MCF 10A (cell line): Measurements from ENCODE around the gene IGSF23. TPM values are rescaled to one million over a fixed set of nuclear protein-coding genes. Genes with fewer than 3 reads are reported as not detected.
"Not testable (repeated sequence)": the region's sequence is repeated elsewhere in the genome, so short reads cannot be mapped to it uniquely, and the experiment has no call there.

Experiments used
- BruUV-seq: library from RNA; stranded (reverse); fragments of 400-500 nt; replicated peaks from 2 replicates; lab custom pipeline; 2021; lab: Mats Ljungman, UMichigan
- CTCF ChIA-PET: fragments of 300-600 bp; sonication (Branson Sonifier 250); formaldehyde crosslinking; extraction: SDS; loops from one replicate; lab custom pipeline; 2021; ENCODE audit warnings: antibody characterized with exemption, inconsistent platforms; lab: Yijun Ruan, JAX
- POLR2A ChIA-PET: fragments of 300-600, 350-650 bp; sonication (Branson Sonifier 250); formaldehyde crosslinking; extraction: SDS; loops from one replicate; lab custom pipeline; 2020; ENCODE audit warnings: antibody characterized with exemption, inconsistent platforms; lab: Yijun Ruan, JAX
- DNase-seq: peaks from one replicate; pipeline ENCODE4 v3.0.0-alpha.2; 2018; ENCODE audit not compliant: unreplicated experiment
- H3K27ac Mint-ChIP-seq: one replicate; pipeline ENCODE4 v1.8.0; 2022; ENCODE audit warnings: mild to moderate bottlenecking, low read depth, mixed read lengths; ENCODE audit not compliant: unreplicated experiment
- H3K27me3 Mint-ChIP-seq: one replicate; pipeline ENCODE4 v1.8.0; 2022; ENCODE audit warnings: mixed read lengths; ENCODE audit not compliant: insufficient read depth, unreplicated experiment
- H3K36me3 Mint-ChIP-seq: one replicate; pipeline ENCODE4 v1.8.0; 2022; ENCODE audit warnings: mild to moderate bottlenecking, moderate library complexity, mixed read lengths; ENCODE audit not compliant: insufficient read depth, unreplicated experiment
- H3K4me1 Mint-ChIP-seq: one replicate; pipeline ENCODE4 v1.8.0; 2022; ENCODE audit warnings: mixed read lengths; ENCODE audit not compliant: insufficient read depth, unreplicated experiment
- H3K4me3 Mint-ChIP-seq: one replicate; pipeline ENCODE4 v1.8.0; 2022; ENCODE audit warnings: mild to moderate bottlenecking, moderate library complexity, mixed read lengths; ENCODE audit not compliant: unreplicated experiment
- H3K9me3 Mint-ChIP-seq: one replicate; pipeline ENCODE4 v1.8.0; 2022; ENCODE audit warnings: mixed read lengths; ENCODE audit not compliant: unreplicated experiment
- intact Hi-C: fragments of 100-400 bp; cut with micrococcal nuclease; formaldehyde crosslinking; loops from 2 replicates; pipeline ENCODE4 v1.14.1; 2022
- total RNA-seq: library from RNA; stranded (reverse); gene quantifications from 2 replicates; pipeline ENCODE4 v1.2.3, GENCODE V29; 2022
- TF ChIP-seq, protein P1 (sequence below): fragments of 200-600 bp; IDR thresholded peaks from one replicate; pipeline ENCODE4 v1.8.0; 2022; ENCODE audit warnings: antibody characterized with exemption, mild to moderate bottlenecking; ENCODE audit not compliant: unreplicated experiment

IGSF23 gene
- total RNA-seq, 1 experiment from 2014 or later = not detected

DNA sequence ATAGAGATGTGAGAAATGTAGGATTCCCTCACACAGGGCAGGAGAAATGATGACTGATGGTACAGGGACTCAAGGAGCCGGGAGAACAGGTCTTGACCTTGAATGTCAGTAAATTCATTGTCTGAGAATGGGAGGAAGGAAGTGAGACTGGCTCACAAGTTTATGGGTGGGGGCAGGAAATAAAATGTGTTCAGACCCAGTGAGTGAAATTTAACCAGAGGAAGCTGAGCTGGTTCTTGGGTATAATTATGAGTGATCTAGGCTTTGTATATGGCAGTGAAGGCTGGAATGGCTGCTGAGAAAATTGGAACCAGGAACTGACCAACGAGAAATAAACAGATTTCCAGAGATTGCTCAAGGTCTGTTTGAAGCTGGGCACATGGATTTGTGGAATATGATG is 6.3 kb upstream of the IGSF23 start:
- no peaks in the 10 kb centered on the region for H3K36me3 Mint-ChIP-seq
- H3K27ac Mint-ChIP-seq = no peak overlapping the region
- H3K9me3 Mint-ChIP-seq = no peaks in the 10 kb centered on the region
- no peak overlapping the region for H3K4me3 Mint-ChIP-seq
- H3K4me1 Mint-ChIP-seq = peaks cover 11% of the 10 kb centered on the region
- H3K27me3 Mint-ChIP-seq = no peaks in the 10 kb centered on the region
- no TSS peak for BruUV-seq
- ChIA-PET CTCF (no interaction called here), POLR2A (no interaction called here)
- TF ChIP-seq, protein P1, sequence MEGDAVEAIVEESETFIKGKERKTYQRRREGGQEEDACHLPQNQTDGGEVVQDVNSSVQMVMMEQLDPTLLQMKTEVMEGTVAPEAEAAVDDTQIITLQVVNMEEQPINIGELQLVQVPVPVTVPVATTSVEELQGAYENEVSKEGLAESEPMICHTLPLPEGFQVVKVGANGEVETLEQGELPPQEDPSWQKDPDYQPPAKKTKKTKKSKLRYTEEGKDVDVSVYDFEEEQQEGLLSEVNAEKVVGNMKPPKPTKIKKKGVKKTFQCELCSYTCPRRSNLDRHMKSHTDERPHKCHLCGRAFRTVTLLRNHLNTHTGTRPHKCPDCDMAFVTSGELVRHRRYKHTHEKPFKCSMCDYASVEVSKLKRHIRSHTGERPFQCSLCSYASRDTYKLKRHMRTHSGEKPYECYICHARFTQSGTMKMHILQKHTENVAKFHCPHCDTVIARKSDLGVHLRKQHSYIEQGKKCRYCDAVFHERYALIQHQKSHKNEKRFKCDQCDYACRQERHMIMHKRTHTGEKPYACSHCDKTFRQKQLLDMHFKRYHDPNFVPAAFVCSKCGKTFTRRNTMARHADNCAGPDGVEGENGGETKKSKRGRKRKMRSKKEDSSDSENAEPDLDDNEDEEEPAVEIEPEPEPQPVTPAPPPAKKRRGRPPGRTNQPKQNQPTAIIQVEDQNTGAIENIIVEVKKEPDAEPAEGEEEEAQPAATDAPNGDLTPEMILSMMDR = no peak
- no peak for DNase-seq
- intact Hi-C loops = no loop called here

- ChIA-PET CTCF (no interaction called here), POLR2A (interaction anchor here (0.6 kb wide), 1 partner anchor 1386 kb away, joined by 5 read pairs; no protein-coding TSS in a partner anchor)
- intact Hi-C loops = no loop called here
Observed at GRCh38 chr19:44607917-44608316, 5.4 kb upstream of the IGSF23 start.

GRCh38 chr19:44608391-44608821 is 5.0 kb upstream of the IGSF23 start:
- no peak overlapping the region for H3K4me3 Mint-ChIP-seq
- BruUV-seq = no TSS peak
- no peaks in the 10 kb centered on the region for H3K36me3 Mint-ChIP-seq
- no peak overlapping the region for H3K27ac Mint-ChIP-seq
- POLR2A ChIA-PET = no interaction called here
- CTCF ChIA-PET = interaction anchor here (0.7 kb wide), 1 partner anchor 77 kb away, joined by 5 read pairs; no protein-coding TSS in a partner anchor
- intact Hi-C loops = no loop called here
- H3K27me3 Mint-ChIP-seq = no peaks in the 10 kb centered on the region
- TF ChIP-seq, protein P1 = no peak
- no peaks in the 10 kb centered on the region for H3K9me3 Mint-ChIP-seq
- peaks cover 4% of the 10 kb centered on the region for H3K4me1 Mint-ChIP-seq
- DNase-seq = peak; percentile 68

More at GRCh38 chr19:44607917-44608316, 5.4 kb upstream of the IGSF23 start:
- Mint-ChIP-seq H3K36me3 (no peaks in the 10 kb centered on the region), H3K4me1 (peaks cover 9% of the 10 kb centered on the region), H3K27me3 (no peaks in the 10 kb centered on the region), H3K27ac (no peak overlapping the region), H3K9me3 (no peaks in the 10 kb centered on the region), H3K4me3 (no peak overlapping the region)
- no peak for DNase-seq
- no TSS peak for BruUV-seq
- TF ChIP-seq, protein P1 = no peak

DNA sequence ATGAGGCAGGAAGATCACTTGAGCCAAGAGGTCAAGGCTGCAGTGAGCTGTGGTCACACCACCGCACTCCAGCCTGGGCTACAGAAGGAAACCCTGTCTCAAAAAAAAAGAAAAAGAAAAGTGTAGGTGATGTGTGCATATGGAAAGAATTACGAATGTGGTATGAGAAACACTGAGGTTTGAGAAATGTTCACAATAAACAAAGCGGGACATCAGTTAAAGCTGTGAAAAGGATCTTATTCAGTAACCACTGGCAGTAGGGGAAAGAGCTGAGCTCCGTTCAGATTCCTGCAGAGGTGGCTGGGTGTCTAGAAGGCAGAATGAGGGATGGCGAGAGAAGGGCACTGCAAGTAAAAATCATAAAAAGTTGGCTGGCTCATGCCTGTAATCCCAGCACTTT is 4.1 kb upstream of the IGSF23 start:
- H3K27me3 Mint-ChIP-seq = no peaks in the 10 kb centered on the region
- ChIA-PET CTCF (interaction anchor here (0.6 to 1.1 kb wide), 6 partner anchors 13 to 109 kb away, joined by 3 to 4 read pairs (median 3); partner anchors contain the start of gene PVR), POLR2A (interaction anchor here (1.3 kb wide), 1 partner anchor 17 kb away, joined by 3 read pairs; no protein-coding TSS in a partner anchor)

GRCh38 chr19:44610497-44610896 is 2.9 kb upstream of the IGSF23 start:
- BruUV-seq, DNase-seq, intact Hi-C loops, H3K4me1 Mint-ChIP-seq, H3K27ac Mint-ChIP-seq, H3K4me3 Mint-ChIP-seq, H3K27me3 Mint-ChIP-seq, H3K36me3 Mint-ChIP-seq, H3K9me3 Mint-ChIP-seq: not testable (repeated sequence)
- ChIA-PET POLR2A (interaction anchor here (0.9 to 1.2 kb wide), 3 partner anchors 16 to 34 kb away, joined by 3 read pairs; partner anchors contain the start of gene PVR), CTCF (interaction anchor here (0.6 to 1.5 kb wide), 7 partner anchors 13 to 53 kb away, joined by 3 to 5 read pairs (median 3); no protein-coding TSS in a partner anchor)

More for the DNA sequence above, 4.1 kb upstream of the IGSF23 start:
- Mint-ChIP-seq H3K4me3 (no peak overlapping the region), H3K27ac (no peak overlapping the region), H3K4me1 (no peaks in the 10 kb centered on the region), H3K9me3 (no peaks in the 10 kb centered on the region), H3K36me3 (no peaks in the 10 kb centered on the region)
- intact Hi-C loops = no loop called here
- DNase-seq = no peak
- TF ChIP-seq, protein P1 = no peak
- no TSS peak for BruUV-seq
